PC-3 (cell line): ENCODE measurements around the gene ZNF417.

Experiments used
- CTCF ChIP-seq: fragments of 300-600 bp; sonication (generic); conservative IDR thresholded peaks from 2 replicates; pipeline ENCODE4 v1.5.1; 2017; ENCODE audit warnings: antibody characterized with exemption, low read depth, mild to moderate bottlenecking, low read length
- EZH2 ChIP-seq: fragments of 300-600 bp; sonication (generic); IDR thresholded peaks from one replicate; pipeline ENCODE4 v1.6.1; 2017; ENCODE audit warnings: antibody characterized with exemption, mild to moderate bottlenecking, low read length; ENCODE audit not compliant: unreplicated experiment
- EZH2phosphoT487 ChIP-seq: fragments of 300-600 bp; sonication (generic); IDR thresholded peaks from 2 replicates; pipeline ENCODE4 v1.6.1; 2018; ENCODE audit warnings: mild to moderate bottlenecking, antibody characterized with exemption, low read length, borderline replicate concordance

DNA sequence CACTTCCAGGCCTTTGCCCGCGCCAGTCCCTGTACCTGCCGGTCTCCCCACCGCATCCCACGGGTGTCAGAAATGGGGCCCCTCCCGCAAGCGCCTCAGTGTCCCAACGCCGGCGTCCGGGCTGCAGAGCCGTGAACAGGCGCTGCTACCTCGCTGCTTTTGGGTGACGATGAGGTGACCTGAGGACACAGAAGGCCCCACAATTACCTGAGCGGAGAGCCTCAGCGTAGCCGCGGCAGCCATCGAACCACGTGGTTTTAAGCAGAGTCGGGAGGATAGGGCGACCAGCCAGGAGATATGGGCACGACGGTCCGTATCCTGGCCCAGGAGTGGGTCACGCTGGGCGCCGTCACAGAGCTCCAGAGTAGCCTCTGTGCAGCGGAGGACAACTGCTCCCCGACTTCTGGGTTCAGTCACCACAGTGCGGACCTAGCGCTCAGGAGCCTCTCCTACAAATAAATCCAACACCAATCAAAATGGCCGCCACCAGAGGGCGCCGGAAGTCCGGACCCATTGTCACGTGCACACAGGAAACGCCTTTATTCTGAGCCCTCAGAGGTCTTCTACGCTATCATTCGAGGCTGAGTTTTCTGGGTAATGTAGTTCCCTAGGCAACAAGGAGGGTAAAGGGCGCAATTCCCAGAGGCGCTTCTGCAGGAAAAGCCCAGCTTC, 27.7 kb downstream of the ZNF417 start, which contains the start of gene ZNF814:
- TF ChIP-seq CTCF = peak; percentile 33
- TF ChIP-seq EZH2phosphoT487 = no peak
- no peak for TF ChIP-seq EZH2
